ENCODE results near the gene HBP1. TPM values are rescaled to one million over a fixed set of nuclear protein-coding genes. Genes with fewer than 3 reads are reported as not detected.
A peak's percentile ranks its signal among the peaks of the same experiment; 100 is the strongest.

HBP1 gene
- polyA plus RNA-seq, 3 donors: 105 to 133 (median 110) TPM

DNA sequence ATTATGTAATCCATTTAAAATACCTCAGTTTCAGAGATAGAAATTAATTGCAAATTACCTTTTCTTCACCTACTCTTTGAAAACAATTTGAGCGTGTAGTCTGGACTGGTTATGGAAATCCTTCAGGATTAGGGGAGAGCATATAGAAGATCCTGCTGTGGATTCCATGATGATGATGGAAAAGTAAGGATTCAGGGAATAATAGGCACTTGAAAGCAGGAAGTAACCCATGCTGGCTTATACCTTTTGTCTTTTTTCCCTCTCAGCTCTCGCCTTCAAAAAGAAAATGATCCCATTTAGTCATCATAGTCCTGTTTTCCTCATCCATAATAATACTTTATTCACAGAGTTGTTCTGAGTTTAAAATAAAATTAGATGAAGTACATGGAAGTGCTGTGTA lies 4.4 kb downstream of the HBP1 start:
- DNase-seq: no peak

- no peak for DNase-seq
These were observed 5.0 kb downstream of the HBP1 start for GRCh38 chr7:107173691-107174406.

DNA sequence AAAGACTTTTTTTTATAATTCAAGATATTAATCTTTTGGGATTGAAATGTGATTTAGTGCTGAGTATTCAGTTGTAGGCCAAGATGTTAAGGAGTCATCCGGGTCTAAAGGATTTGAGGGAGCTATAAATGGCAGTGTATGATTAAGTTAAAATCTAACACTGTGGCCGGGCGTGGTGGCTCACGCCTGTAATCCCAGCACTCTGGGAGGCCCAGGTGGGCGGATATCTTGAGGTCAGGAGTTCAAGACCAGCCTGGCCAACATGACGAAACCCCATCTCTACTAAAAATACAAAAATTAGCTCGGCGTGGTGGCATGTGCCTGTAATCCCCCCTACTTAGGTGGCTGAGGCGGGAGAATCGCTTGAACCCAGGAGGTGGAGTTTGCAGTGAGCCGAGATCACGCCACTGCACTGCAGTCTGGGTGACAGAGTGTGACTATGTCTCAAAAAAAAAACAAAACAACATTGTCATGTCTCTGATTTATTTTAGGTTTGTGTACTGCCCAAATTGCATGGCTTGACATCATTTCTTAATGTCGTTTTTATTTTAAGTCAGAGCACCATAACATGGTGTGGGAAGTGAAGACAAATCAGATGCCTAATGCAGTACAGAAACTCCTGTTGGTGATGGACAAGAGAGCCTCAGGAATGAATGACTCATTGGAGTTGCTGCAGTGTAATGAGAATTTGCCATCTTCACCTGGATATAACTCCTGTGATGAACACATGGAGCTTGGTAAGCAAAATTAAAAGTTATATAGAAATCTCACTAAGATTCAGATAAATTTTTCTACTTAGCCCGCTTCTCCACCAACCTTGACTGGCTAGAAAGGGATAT lies 10.7 kb downstream of the HBP1 start:
- no peak for DNase-seq

- DNase-seq: no peak
These were observed 11.6 kb downstream of the HBP1 start for GRCh38 chr7:107180378-107180777.

- DNase-seq: no peak
These were observed 12.4 kb downstream of the HBP1 start for GRCh38 chr7:107181172-107181571.

DNA sequence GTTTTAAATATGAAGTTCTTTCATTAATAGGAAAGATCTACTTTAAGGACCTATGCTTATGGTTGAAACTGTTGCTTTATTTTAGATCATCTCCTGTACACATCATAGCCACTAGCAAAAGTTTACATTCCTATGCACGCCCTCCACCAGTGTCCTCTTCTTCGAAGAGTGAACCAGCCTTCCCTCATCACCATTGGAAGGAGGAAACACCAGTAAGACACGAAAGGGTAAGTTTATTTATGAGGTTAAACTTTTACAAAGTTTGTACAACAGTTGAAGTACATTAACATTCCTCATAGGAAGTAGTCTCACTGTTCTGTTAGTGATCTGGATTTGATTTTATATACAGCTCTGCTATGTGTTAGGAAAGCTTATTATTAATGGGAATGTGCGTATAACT lies 16.9 kb downstream of the HBP1 start:
- DNase-seq: no peak

DNA sequence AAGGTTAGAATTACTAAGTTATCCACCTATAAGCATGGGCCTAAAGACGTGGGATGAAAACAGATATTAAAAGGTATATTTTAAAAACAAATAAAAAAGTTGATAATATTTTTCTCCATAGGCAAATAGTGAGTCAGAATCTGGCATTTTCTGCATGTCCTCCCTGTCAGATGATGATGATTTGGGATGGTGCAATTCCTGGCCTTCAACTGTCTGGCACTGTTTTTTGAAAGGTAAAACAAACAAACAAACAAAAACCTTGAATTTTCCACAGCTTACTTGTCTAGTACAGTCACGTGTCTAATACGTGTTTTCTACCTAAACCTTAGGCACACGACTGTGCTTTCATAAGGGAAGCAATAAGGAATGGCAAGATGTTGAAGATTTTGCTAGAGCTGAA lies 17.4 kb downstream of the HBP1 start:
- DNase-seq: no peak

DNA sequence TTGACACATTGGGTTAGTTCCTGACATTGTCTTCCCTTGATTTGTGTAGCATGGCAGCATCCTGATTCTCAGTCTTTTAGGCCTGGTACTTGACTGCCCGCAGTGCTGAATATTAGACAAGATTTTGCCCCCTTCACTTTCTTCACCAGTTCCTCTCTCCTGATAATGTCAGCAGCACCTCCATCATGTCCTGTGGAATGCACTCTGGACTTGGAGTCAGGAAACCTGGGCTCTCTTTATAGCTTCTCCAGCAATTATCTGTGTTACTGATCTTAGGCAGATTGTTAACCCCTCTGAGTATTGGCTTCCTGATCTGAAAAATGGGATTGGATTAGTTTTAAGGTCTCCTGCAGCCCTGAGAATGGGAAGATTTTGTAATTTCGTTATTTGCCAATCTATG lies 19.0 kb downstream of the HBP1 start:
- DNase-seq: no peak

DNA sequence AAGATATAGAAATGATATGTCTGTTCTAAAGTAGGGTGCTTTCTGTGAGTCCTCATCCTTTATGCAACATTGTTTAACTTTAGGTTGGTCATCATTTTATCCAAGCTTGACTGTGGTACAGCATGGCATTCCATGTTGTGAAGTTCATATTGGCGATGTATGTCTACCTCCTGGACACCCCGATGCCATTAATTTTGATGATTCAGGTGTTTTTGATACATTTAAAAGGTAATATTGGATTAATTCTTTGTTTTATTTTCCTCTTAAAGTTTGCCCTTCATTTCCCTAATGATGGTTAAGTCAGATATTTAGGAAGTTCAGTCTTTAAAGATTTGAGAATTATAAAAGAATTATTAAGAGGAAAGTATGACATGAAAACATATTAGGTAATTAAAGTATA lies 21.3 kb downstream of the HBP1 start:
- DNase-seq: no peak

GRCh38 chr7:107194052-107194451 lies 25.2 kb downstream of the HBP1 start:
- DNase-seq: no peak

- no peak for DNase-seq
These were observed 28.2 kb downstream of the HBP1 start for GRCh38 chr7:107196834-107197610.

DNA sequence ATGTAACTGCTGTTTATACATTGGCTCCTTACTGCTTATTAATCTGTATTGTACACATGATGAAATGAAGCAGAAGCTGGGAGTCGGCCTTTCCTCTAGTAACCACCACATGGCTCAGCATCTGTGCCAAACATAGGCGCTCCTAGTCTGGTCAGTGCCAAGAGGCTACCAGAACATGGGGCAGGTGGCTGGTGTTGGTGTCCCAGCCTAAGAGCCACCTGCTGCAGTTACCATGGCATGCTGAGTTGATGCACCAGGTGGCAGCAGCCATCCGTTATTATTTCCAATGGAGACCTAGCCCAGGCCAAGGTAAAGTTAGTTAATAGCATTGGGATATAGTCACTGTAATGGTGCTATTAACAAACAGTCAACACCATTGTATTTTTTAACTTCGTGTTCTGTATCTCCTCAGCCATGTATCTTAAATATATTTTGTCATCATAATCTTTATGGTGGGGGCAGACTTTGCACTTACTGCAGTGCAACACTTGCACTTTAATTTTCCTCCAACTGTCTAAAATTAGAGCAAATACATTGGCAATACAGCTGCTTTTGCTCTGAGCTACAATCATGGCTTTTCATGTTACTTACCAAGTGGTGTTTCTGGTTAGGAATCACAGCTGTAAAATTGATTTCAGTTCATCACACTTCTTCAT lies 33.1 kb downstream of the HBP1 start:
- peak; percentile 11 for DNase-seq

DNA sequence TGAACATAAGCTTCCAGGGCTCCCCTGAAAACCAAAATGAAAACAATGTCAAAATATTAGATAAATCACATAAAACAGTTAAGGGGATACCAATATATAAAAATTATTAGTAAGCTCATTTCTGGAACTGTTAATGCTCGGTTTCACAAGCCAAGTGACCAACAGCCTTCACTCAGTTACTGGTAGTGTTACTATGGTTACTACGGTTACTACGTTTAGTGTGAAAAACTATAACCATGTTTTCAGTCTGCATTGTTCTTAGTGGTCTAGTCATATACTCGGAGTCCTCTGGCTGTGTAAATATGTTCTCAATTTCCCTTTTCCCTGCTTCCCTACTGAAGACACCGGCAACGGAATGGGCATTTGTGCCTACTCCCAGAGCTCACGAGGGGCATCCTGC lies 34.8 kb downstream of the HBP1 start:
- DNase-seq: no peak

GRCh38 chr7:107206136-107206535 lies 37.3 kb downstream of the HBP1 start:
- no peak for DNase-seq

DNA sequence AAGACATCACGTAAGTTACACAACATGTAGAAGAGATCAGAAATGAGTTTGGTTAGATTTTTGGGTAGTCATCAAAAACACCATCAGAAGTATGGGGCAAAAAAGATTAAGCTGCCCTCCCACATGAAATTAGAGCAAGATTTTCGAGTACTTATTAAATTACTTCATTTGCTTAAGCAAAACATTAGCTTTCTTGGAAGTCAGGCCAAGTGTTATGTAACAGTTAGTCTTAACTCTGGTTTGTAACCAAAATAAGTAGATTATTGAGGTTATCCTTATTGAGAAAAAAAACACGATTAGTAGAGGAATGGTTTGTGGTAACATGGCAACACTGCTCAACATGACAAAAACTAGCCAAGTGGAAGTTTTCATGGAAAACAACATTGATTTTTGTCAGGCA lies 37.9 kb downstream of the HBP1 start:
- no peak for DNase-seq

GRCh38 chr7:107207459-107207858 lies 38.7 kb downstream of the HBP1 start:
- no peak for DNase-seq

DNA sequence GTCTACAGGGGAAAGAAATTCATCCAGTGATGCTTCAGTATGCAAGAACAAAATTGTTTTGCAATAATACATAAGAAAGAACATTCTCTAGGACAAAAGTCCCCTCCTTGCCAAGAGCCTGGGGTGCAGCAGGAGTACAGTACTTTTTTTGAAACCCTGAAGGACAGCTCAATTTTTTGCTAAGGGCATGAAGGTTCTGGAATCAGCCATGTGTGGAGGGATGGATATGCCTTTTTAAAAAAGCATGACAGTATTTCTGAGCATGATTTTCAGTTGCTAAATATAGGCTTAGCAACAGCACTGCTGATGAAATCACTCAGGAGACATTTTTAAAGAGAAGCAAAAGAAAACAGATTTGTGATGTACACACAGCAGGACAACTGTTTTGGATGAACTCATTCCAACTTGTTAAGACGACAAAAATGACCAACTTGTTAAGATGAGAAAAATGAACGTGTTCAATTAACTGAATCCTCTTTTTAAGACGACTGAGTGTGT lies 39.3 kb downstream of the HBP1 start:
- no peak for DNase-seq

DNA sequence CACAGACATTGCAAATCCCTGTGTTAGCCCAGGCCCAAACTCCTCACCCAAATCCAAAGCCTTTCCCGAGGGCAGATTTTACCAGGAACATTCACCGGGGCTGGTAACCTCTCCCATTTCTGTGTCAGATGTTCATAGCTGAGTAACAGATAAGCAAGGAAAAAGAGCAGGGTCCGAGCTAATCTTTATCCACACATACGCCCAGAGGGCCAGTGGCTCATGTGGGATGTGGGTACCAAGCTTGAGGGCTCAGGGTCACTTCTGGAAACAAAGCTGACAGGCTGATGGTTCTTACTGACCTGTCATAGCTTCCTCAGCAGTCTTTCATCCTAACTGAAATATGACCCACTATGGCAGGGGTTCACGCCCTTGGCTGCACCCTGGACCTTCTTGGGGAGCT lies 39.8 kb downstream of the HBP1 start:
- no peak for DNase-seq

- DNase-seq: no peak
These were observed 40.8 kb downstream of the HBP1 start for GRCh38 chr7:107209565-107209964.

GRCh38 chr7:107210400-107210799 lies 41.6 kb downstream of the HBP1 start:
- no peak for DNase-seq

GRCh38 chr7:107212725-107213124 lies 43.9 kb downstream of the HBP1 start:
- DNase-seq: no peak

- no peak for DNase-seq
These were observed 44.5 kb downstream of the HBP1 start for GRCh38 chr7:107213193-107213788.

Data from renal pelvis (tissue), 4 donors.